Measurements from ENCODE around the gene GCNT3.

The GCNT3 gene, protein sequence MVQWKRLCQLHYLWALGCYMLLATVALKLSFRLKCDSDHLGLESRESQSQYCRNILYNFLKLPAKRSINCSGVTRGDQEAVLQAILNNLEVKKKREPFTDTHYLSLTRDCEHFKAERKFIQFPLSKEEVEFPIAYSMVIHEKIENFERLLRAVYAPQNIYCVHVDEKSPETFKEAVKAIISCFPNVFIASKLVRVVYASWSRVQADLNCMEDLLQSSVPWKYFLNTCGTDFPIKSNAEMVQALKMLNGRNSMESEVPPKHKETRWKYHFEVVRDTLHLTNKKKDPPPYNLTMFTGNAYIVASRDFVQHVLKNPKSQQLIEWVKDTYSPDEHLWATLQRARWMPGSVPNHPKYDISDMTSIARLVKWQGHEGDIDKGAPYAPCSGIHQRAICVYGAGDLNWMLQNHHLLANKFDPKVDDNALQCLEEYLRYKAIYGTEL

DNA sequence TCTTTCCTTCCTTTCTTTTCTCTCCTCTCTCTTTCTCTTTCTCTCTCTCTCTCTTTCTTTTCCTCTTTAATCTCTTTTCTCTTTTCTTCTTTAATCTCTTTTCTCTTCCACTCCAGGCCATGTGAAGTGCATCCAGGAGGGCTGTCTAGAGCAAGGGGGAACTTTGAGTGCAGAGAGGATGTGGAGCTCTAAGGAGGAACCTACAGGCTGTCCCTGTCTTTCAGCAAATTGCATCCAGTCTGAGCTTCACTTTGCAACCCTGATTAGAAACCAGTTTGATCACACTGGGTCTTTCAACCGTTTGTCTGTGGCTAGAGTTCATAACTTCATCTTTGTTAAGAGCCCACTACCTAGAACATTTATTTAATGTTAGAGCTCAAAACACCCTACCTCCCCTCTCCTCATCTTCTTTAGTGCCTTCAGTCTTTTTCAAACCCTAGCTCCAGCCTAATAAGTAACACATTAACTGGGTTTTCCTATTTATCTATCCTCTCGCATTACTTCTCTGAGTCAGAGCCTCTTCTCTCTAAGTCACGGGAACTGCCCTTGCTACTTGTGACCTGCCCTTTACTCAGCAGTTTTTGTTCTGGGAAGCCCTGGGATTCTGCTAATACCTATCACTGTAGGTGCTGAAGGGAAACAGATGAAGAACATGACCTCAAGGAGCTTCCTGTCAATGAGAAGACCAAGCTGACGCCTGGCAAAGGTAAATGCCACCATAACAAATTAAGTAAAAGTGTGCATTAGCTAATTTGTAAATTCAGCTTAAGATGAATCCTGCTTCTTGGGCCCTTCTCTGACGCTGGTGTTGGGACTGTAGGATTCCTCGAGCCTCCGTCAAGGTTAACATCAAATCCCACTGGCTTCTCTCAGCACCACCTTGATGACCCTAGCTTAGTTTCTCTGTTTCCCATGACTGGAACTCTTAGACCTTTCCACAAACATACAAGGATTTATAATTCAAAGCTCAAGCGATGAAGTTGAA lies at the start of gene GCNT3:
TSS of gene GCNT3 (plus strand) at position 508 of the 985 bp plus-strand sequence. CDS start 6,456 bp downstream, outside the sequence.
- DNase-seq (ENCODE audit: low read depth), result peak; percentile 12

DNA sequence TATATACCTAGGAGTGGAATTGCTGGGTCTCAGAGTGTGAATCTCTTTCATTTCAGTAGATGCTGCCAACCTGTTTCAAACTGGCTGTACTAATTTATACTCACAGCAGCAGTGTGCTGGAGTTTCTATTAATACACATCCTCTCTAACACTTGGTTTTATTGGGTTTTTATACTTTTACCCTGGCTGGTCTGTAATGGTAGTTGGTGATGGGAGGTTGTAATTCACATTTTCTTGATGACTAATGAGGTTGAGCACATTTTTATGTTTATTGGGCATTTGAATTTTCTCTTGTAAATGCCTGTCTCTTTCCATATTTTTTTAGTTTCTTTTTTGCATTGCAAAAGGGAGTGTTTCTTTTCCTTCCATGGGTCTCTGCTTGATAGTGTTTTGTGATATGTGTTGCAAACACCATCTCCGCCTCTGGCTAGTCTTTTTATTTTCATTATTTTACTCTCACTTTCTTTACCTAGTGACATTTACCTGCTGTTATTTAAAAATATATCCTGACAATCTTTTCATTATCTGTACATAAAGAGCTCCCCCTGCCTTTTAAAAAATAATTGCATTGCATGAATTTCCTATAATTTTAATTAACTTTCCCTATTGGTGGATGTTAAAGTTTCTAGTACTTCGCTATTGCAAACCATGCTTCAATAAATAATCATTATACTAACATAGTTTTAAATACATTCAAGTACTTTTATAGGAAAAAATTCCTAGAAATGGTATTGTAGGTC lies 49.0 kb upstream of the GCNT3 start:
- DNase-seq (ENCODE audit: low read depth), result no peak

DNA sequence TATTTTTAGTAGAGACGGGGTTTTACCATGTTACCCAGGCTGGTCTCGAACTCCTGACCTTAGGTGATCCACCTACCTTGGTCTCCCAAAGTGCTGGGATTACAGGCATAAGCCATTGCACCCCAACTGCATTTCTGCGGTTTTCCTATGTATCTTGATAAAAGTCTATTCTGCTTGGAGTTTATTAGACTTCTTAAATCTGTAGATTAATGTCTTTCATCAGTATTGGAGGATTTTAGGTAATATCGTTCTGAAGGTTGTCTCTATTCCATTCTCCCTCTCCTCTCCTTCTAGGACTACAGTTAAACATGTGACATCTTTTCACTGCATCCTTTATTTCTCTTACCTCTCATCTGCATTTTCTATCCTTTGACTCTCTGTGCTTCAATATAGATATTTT lies 46.3 kb upstream of the GCNT3 start:
- DNase-seq (ENCODE audit: low read depth), result no peak

- DNase-seq (ENCODE audit: low read depth), result no peak
These were observed 44.3 kb upstream of the GCNT3 start for GRCh38 chr15:59567324-59567723.

GRCh38 chr15:59569477-59569876 lies 42.1 kb upstream of the GCNT3 start:
- no peak for DNase-seq (ENCODE audit: low read depth)

GRCh38 chr15:59570315-59570714 lies 41.3 kb upstream of the GCNT3 start:
- DNase-seq (ENCODE audit: low read depth), result no peak

DNA sequence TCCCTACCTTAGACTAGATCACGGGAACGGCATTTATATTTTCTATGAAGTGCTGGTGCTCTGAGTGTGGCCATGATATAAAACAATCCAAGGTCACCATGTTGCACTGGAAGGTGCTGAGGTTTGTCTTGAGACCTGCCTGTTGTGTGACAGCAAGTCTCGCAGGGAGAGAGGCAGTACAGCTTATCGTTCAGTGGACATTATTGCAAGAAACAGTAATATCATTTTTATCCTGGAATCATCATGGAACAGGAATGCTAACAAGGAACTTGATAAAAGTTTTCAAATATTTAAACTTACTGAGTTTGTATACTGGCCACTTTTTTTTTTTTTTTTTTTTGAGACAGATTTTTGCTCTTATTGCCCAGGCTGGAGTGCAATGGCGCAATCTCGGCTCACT lies 40.0 kb upstream of the GCNT3 start:
- DNase-seq (ENCODE audit: low read depth), result no peak

DNA sequence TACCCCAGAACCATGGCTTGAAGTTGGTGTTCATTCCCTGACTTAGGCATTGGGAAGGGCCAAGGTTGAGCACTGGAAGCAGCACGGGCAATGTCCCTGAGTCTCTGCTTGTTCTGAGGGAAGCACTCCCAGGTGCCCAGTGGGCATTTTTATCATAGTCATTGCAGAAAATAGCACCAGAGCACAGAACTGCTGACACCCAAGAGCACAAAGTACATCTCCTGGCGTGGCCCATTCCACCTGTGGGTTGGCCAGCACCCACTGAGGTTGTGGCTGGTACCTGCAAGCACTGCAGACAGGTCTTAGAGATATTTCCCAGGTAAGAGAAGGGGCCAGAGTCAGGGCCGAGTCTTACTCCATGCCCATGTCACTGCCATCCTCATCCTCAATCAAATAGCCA lies 28.5 kb upstream of the GCNT3 start:
- no peak for DNase-seq (ENCODE audit: low read depth)

GRCh38 chr15:59587085-59587826 lies 24.3 kb upstream of the GCNT3 start:
- DNase-seq (ENCODE audit: low read depth), result no peak

- no peak for DNase-seq (ENCODE audit: low read depth)
These were observed 21.6 kb upstream of the GCNT3 start for GRCh38 chr15:59590027-59590426.

DNA sequence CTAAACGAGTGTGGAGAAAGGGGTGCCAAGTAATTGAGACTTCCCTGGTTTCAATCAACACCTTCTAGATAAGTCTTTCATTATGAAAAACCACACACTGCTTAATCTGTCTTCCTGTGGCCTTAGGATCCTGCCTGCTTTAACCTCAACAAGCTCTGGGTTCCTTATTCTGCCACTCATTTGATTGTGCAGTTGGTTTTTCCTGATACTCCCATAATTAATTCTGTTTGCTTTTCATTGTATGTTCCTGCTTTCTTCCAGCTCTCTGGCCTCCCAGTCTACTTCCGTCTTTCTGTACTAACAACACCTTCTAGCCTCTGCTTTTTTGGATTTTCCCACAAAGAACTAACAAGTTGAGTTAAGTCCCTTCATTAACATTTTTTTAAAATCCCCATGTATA lies 20.2 kb upstream of the GCNT3 start:
- DNase-seq (ENCODE audit: low read depth), result no peak

GRCh38 chr15:59594493-59594942 lies 17.1 kb upstream of the GCNT3 start:
- no peak for DNase-seq (ENCODE audit: low read depth)

- no peak for DNase-seq (ENCODE audit: low read depth)
These were observed 16.6 kb upstream of the GCNT3 start for GRCh38 chr15:59594991-59595390.

DNA sequence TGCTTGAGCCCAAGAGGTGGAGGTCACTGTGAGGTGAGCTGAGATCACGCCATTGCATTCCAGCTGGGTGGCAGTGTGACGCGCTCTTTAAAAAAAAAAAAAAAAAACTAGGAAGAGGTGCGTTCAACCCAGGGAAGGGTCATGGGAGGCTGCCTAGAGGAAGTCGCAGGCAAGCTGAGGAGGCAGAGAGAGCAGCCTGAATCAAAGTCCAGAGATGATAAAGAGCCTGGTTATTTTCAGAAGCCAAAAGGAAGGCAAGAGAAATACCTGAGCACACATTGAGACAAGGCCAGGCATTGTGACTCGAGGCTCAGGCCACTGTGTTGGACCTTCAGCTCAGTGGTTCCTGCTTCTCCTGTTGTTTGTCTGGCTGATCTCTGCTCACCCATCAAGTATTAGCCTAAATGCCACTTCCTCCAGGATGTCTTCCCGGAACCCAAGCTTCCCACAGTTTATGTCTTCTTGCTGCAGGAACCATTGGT lies 16.1 kb upstream of the GCNT3 start:
- no peak for DNase-seq (ENCODE audit: low read depth)

DNA sequence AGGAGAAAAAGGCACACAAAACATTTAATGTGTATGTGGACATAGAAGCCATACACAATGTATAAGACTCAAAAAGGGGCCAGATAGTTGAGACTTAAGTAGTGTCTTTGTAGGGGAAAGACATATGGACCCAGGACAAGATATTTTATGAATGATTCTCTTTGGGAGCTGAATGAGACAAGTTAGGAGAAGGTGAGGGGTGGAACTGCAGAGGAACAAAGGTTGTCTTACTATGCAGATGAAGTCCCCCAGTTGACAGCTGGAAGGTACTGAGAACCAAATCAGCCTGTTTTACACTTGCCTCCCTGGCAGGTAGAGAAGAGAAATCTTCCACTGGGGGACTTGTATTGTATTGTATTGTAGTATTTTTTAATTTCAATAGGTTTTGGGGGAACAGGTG lies 14.9 kb upstream of the GCNT3 start:
- DNase-seq (ENCODE audit: low read depth), result no peak

DNA sequence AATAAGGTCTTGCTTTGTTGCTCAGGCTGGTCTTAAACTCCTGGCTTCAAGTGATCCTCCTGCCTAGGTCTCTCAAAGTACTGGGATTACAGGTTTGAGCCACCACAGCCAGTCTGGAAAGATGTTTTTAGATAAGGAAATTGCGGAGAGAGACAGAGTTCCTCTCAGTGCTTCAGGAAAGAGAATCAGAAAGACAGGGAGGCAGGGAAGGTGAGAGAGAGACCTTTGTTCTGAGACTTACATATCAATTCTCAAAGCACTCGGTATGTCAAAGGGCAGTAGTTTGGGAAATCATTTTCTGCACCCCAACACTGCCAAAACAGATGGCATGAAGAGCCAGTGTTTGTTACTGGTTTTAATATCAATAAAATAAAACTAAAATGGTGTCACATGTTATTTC lies 13.1 kb upstream of the GCNT3 start:
- DNase-seq (ENCODE audit: low read depth), result no peak

GRCh38 chr15:59605994-59606393 lies 5.6 kb upstream of the GCNT3 start:
- DNase-seq (ENCODE audit: low read depth), result no peak

GRCh38 chr15:59609730-59610712 lies 1.6 kb upstream of the GCNT3 start:
- no peak for DNase-seq (ENCODE audit: low read depth)

- DNase-seq (ENCODE audit: low read depth), result no peak
These were observed 2.6 kb downstream of the GCNT3 start for GRCh38 chr15:59614153-59614552.

GRCh38 chr15:59615661-59616060 lies 4.1 kb downstream of the GCNT3 start:
- no peak for DNase-seq (ENCODE audit: low read depth)

Measured in fibroblast of the conjunctiva (primary cell).